Hepatocyte (in vitro differentiated cells): ENCODE measurements around the gene VPS13D.

Experiments
- EZH2 ChIP-seq: fragments of 200-600 bp; sonication (generic); IDR thresholded peaks from 2 replicates; pipeline ENCODE4 v1.6.1; 2016; ENCODE audit warnings: antibody characterized with exemption, mild to moderate bottlenecking, borderline replicate concordance
- EZH2phosphoT487 ChIP-seq: fragments of 200-600 bp; sonication (generic); IDR thresholded peaks from one replicate; pipeline ENCODE4 v1.6.1; 2018; ENCODE audit warnings: antibody characterized with exemption, mild to moderate bottlenecking, low read depth, moderate library complexity; ENCODE audit not compliant: unreplicated experiment, severe bottlenecking
- TF ChIP-seq, protein P1 (sequence below): fragments of 200-600 bp; sonication (generic); IDR thresholded peaks from 2 replicates; pipeline ENCODE4 v1.5.1; 2016; ENCODE audit warnings: antibody characterized with exemption, mild to moderate bottlenecking; ENCODE audit not compliant: poor library complexity

DNA sequence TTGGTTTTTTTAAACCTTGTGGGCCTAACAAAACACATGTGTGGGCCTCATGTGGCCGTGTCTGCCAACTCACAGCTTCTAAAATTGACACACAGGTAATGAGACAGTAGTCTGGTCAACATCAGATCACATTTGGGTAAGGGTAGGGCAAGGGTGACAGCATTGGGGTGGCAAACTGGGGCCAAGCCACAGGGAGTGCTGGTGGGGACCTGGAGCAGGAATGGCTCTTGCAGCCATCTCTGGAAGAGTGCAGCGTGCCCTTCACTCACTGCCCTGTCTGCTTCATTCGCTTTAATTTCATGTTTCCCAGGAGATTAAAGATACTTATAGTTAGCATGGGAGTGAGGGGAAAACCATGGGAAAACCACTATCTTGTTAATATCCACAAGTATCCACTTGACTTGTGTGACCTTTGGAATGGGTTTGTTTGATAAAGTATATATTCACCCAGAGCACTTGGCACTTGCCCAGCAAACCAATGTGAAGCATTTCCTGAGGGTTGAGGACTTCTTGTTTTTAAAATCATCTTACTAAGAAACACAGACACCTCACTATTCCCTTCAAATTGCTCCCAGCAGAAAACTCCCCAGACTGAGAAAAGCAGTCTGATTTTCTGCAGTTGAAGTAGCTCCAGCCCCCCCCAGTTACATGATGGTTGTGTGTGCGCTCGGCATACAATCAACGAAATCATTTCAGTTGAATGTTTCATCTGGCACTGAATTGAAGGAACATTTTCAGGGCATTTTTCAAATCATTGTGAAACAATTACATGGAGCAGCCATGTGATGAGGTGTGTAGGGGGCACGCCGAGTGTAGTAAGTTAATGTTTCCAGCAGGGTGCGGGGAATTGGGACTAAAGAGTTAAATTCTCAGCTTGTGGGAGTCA, 175.7 kb downstream of the VPS13D start:
- TF ChIP-seq, protein P1, sequence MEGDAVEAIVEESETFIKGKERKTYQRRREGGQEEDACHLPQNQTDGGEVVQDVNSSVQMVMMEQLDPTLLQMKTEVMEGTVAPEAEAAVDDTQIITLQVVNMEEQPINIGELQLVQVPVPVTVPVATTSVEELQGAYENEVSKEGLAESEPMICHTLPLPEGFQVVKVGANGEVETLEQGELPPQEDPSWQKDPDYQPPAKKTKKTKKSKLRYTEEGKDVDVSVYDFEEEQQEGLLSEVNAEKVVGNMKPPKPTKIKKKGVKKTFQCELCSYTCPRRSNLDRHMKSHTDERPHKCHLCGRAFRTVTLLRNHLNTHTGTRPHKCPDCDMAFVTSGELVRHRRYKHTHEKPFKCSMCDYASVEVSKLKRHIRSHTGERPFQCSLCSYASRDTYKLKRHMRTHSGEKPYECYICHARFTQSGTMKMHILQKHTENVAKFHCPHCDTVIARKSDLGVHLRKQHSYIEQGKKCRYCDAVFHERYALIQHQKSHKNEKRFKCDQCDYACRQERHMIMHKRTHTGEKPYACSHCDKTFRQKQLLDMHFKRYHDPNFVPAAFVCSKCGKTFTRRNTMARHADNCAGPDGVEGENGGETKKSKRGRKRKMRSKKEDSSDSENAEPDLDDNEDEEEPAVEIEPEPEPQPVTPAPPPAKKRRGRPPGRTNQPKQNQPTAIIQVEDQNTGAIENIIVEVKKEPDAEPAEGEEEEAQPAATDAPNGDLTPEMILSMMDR, result no peak
- TF ChIP-seq EZH2 (no peak), EZH2phosphoT487 (no peak)
